Trophoblast cell (in vitro differentiated cells and primary cell): ENCODE data around the gene ZNF226.

Experiments
- DNase-seq, 2 donors: peaks; one replicate each; pipeline ENCODE4 v3.0.0-alpha.2; 2016
- H2AFZ ChIP-seq: 2 replicates; pipeline ENCODE4 v1.6.1; 2013; ENCODE audit warnings: low read length, moderate library complexity, mild to moderate bottlenecking; ENCODE audit not compliant: insufficient read depth, poor library complexity
- H2AK5ac ChIP-seq: 2 replicates; pipeline ENCODE4 v1.6.1; 2013; ENCODE audit warnings: mild to moderate bottlenecking, low read length
- H2BK120ac ChIP-seq: 2 replicates; pipeline ENCODE4 v1.6.1; 2013; ENCODE audit warnings: low read length, mild to moderate bottlenecking, moderate library complexity; ENCODE audit not compliant: insufficient read depth, poor library complexity
- H2BK12ac ChIP-seq: 2 replicates; pipeline ENCODE4 v1.6.1; 2013; ENCODE audit warnings: mild to moderate bottlenecking, low read length, moderate library complexity
- H2BK5ac ChIP-seq: 2 replicates; pipeline ENCODE4 v1.6.1; 2013; ENCODE audit warnings: low read length, low read depth, moderate library complexity, mild to moderate bottlenecking; ENCODE audit not compliant: poor library complexity
- H3K14ac ChIP-seq: 2 replicates; pipeline ENCODE4 v1.6.1; 2013; ENCODE audit warnings: mild to moderate bottlenecking, low read length
- H3K18ac ChIP-seq: 2 replicates; pipeline ENCODE4 v1.6.1; 2013; ENCODE audit warnings: mild to moderate bottlenecking, low read length
- H3K23ac ChIP-seq: 2 replicates; pipeline ENCODE4 v1.6.1; 2013; ENCODE audit warnings: low read length
- H3K27ac ChIP-seq: 2 replicates; pipeline ENCODE4 v1.5.1; 2013; ENCODE audit warnings: low read depth, mild to moderate bottlenecking, inconsistent platforms, low read length, moderate library complexity
- H3K27me3 ChIP-seq: 2 replicates; pipeline ENCODE4 v1.6.1; 2013; ENCODE audit warnings: inconsistent platforms, mild to moderate bottlenecking, low read length, moderate library complexity; ENCODE audit not compliant: insufficient read depth
- H3K36me3 ChIP-seq, 2 experiments: 1 replicate in 1 of 2; 2 replicates in 1 of 2; pipeline ENCODE4 v1.6.1; 2013; ENCODE audit warnings: low read length in 2 of 2, mild to moderate bottlenecking in 2 of 2, moderate library complexity in 1 of 2; ENCODE audit not compliant: insufficient read depth in 2 of 2, control insufficient read depth in 1 of 2
- H3K4ac ChIP-seq: 2 replicates; pipeline ENCODE4 v1.6.1; 2013; ENCODE audit warnings: low read depth, mild to moderate bottlenecking, low read length, moderate library complexity
- H3K4me1 ChIP-seq, 2 experiments: 1 replicate in 1 of 2; 2 replicates in 1 of 2; pipeline ENCODE4 v1.6.1; 2013; ENCODE audit warnings: low read length in 2 of 2, mild to moderate bottlenecking in 2 of 2, moderate library complexity in 1 of 2; ENCODE audit not compliant: insufficient read depth in 2 of 2, control insufficient read depth in 1 of 2
- H3K4me2 ChIP-seq: 2 replicates; pipeline ENCODE4 v1.6.1; 2013; ENCODE audit warnings: inconsistent platforms, mild to moderate bottlenecking, low read length, moderate library complexity
- H3K4me3 ChIP-seq: 2 replicates; pipeline ENCODE4 v1.5.1; 2013; ENCODE audit warnings: mild to moderate bottlenecking, low read depth, low read length, inconsistent platforms
- H3K79me1 ChIP-seq: one replicate; pipeline ENCODE4 v1.6.1; 2013; ENCODE audit warnings: low read length
- H3K79me2 ChIP-seq: 2 replicates; pipeline ENCODE4 v1.6.1; 2013; ENCODE audit warnings: low read length, mild to moderate bottlenecking; ENCODE audit not compliant: control insufficient read depth, insufficient read depth, poor library complexity
- H3K9ac ChIP-seq: 2 replicates; pipeline ENCODE4 v1.6.1; 2013; ENCODE audit warnings: mild to moderate bottlenecking, low read length
- H3K9me3 ChIP-seq: 2 replicates; pipeline ENCODE4 v1.6.1; 2013; ENCODE audit warnings: low read depth, mild to moderate bottlenecking, control low read depth, inconsistent platforms, low read length; ENCODE audit not compliant: insufficient read depth
- H4K12ac ChIP-seq: 2 replicates; pipeline ENCODE4 v1.6.1; 2013; ENCODE audit warnings: low read depth, mild to moderate bottlenecking, low read length, moderate library complexity
- H4K8ac ChIP-seq: 2 replicates; pipeline ENCODE4 v1.6.1; 2013; ENCODE audit warnings: low read depth, mild to moderate bottlenecking, low read length, moderate library complexity
- H4K91ac ChIP-seq: one replicate; pipeline ENCODE4 v1.6.1; 2013; ENCODE audit warnings: low read depth, mild to moderate bottlenecking, low read length, moderate library complexity
- WGBS: extraction: QIAGEN DNeasy Blood & Tissue Kit; methylation state at CpG from one replicate; pipeline ENCODE4 v1.1.7; 2013; ENCODE audit warnings: missing lambda C conversion rate; ENCODE audit not compliant: insufficient read length, insufficient coverage; ENCODE audit errors: extremely low coverage; 5-methylcytosine and 5-hydroxymethylcytosine counted together

Gene ZNF226

DNA sequence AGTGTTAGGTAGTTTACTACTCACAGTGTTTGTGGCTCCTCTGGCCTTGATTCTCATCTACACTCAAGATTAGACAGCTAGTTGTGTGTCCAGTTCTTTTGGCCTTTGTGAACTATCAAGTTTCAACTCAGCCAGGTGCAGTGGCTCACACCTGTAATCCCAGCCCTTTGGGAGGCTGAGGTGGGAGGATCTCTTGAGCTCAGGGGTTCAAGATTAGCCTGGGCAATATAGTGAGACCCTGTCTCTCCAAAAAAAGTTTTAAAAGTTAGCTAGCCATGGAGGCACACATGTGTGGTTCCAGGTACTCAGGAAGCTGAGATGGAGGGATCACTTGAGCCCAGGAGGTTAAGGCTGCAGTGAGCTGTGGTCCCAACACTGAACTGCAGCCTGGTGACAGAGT is 16.1 kb downstream of the ZNF226 start:
- no peaks in the 10 kb centered on the region for H3K27me3 ChIP-seq
- H2AFZ ChIP-seq, result no peak overlapping the region
- peaks cover 2 to 14% of the 10 kb centered on the region in 2 experiments for H3K36me3 ChIP-seq
- no peak overlapping the region for H3K4me3 ChIP-seq
- no peaks in the 10 kb centered on the region for H3K79me2 ChIP-seq
- no peak overlapping the region for H4K91ac ChIP-seq
- no peak overlapping the region for H3K14ac ChIP-seq
- H4K12ac ChIP-seq, result no peak overlapping the region
- H3K79me1 ChIP-seq, result no peaks in the 10 kb centered on the region
- H3K23ac ChIP-seq, result no peak overlapping the region
- H2AK5ac ChIP-seq, result no peak overlapping the region
- no peak overlapping the region for H3K4ac ChIP-seq
- H2BK5ac ChIP-seq, result no peak overlapping the region
- H2BK12ac ChIP-seq, result no peak overlapping the region
- no peak overlapping the region for H3K18ac ChIP-seq
- no peak for DNase-seq
- no peak overlapping the region for H3K9ac ChIP-seq
- H3K9me3 ChIP-seq, result peaks cover 5% of the 10 kb centered on the region
- H2BK120ac ChIP-seq, result no peak overlapping the region
- H3K27ac ChIP-seq, result no peak overlapping the region
- H3K4me1 ChIP-seq, result no peaks in the 10 kb centered on the region
- H4K8ac ChIP-seq, result no peak overlapping the region
- no peak overlapping the region for H3K4me2 ChIP-seq

DNA sequence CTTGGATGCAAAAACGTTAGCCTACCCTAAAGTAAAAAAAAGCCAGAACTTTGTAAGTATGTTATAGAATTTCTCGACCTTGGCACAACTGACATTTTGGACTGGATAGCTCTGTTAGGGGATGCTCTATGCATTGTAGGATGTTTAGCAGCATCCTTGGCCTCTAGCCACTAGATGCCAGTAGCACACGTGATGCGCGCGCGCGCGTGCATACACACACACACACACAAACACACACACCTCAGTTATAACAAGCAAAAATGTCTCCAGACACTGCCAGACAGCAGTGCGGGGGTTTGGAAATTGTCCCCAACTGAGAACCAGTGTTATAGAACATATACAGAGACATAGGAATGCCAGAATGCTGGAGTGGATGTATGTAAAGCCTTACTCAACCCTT is 17.2 kb downstream of the ZNF226 start:
- no peak overlapping the region for H4K8ac ChIP-seq
- no peak overlapping the region for H3K4me3 ChIP-seq
- no peak overlapping the region for H3K4me2 ChIP-seq
- no peaks in the 10 kb centered on the region for H3K79me1 ChIP-seq
- no peak overlapping the region for H2AFZ ChIP-seq
- no peak overlapping the region for H2BK120ac ChIP-seq
- WGBS, result no CpG with 5 or more reads among the region's 10 CpGs
- H3K14ac ChIP-seq, result no peak overlapping the region
- no peak overlapping the region for H2BK5ac ChIP-seq
- H2AK5ac ChIP-seq, result no peak overlapping the region
- H3K27ac ChIP-seq, result no peak overlapping the region
- DNase-seq, result no peak
- H3K36me3 ChIP-seq, result peaks cover 0 to 2% of the 10 kb centered on the region in 2 experiments
- H4K91ac ChIP-seq, result no peak overlapping the region
- H3K27me3 ChIP-seq, result no peaks in the 10 kb centered on the region
- no peaks in the 10 kb centered on the region for H3K4me1 ChIP-seq
- no peak overlapping the region for H2BK12ac ChIP-seq
- no peak overlapping the region for H3K18ac ChIP-seq
- no peak overlapping the region for H4K12ac ChIP-seq
- H3K9ac ChIP-seq, result no peak overlapping the region
- peaks cover 5% of the 10 kb centered on the region for H3K9me3 ChIP-seq
- no peak overlapping the region for H3K23ac ChIP-seq
- H3K4ac ChIP-seq, result no peak overlapping the region
- no peaks in the 10 kb centered on the region for H3K79me2 ChIP-seq

DNA sequence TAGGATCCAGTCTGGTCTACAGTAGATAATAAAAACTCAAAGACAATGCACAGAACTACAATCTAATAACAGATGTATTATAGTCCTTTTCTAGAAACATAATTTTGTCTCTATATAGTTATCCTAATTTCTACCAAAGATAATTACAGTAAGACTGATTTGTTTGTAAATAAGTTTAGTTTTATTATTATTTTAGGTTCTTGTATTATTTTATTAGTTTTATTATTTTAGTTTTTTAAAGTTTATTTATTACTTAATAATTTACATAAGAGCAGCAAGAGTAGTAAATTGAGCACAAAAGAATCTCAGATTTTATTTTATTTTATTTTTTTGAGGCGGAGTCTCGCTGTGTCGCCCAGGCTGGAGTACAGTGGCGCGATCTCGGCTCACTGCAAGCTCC is 25.1 kb downstream of the ZNF226 start:
- Histone ChIP-seq H3K14ac (no peak overlapping the region), H3K79me2 (no peaks in the 10 kb centered on the region), H2AFZ (no peak overlapping the region), H3K4me1 (no peaks in the 10 kb centered on the region), H2AK5ac (no peak overlapping the region), H2BK12ac (no peak overlapping the region), H3K18ac (no peak overlapping the region), H3K79me1 (no peaks in the 10 kb centered on the region), H3K27ac (no peak overlapping the region), H2BK120ac (no peak overlapping the region), H3K4me3 (no peak overlapping the region), H3K4me2 (no peak overlapping the region), H2BK5ac (no peak overlapping the region), H4K91ac (no peak overlapping the region), H4K12ac (no peak overlapping the region), H3K36me3 (no peaks in the 10 kb centered on the region), H3K23ac (no peak overlapping the region), H3K9ac (no peak overlapping the region), H3K9me3 (no peaks in the 10 kb centered on the region), H4K8ac (no peak overlapping the region), H3K27me3 (no peaks in the 10 kb centered on the region), H3K4ac (no peak overlapping the region)
- WGBS, result no CpG with 5 or more reads among the region's 6 CpGs
- no peak for DNase-seq

DNA sequence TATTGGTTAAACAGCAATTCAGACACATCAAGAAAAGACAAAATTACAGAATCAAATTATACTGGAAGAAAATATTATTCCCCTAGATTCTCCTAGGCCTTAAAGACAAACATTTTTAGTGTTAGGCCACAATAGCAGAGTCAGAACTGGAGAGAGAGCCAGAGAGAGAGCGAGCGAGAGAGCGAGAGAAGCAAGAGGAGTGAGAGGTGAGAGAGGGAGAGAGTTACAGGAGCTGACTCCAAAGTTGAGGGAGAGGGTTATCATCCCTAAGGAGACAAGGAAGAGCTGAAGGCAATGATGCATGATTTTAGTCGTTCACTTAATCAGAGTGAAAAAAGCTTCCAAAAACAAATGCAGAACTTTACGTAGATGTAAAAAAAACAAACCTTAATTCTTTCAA is 27.2 kb downstream of the ZNF226 start:
- Histone ChIP-seq H3K36me3 (no peaks in the 10 kb centered on the region), H4K91ac (no peak overlapping the region), H2BK120ac (no peak overlapping the region), H3K23ac (no peak overlapping the region), H3K14ac (no peak overlapping the region), H4K12ac (no peak overlapping the region), H3K18ac (no peak overlapping the region), H3K9me3 (no peaks in the 10 kb centered on the region), H3K4me2 (no peak overlapping the region), H3K27me3 (no peaks in the 10 kb centered on the region), H3K79me1 (no peaks in the 10 kb centered on the region), H3K4me3 (no peak overlapping the region), H4K8ac (no peak overlapping the region), H3K4ac (no peak overlapping the region), H2BK12ac (no peak overlapping the region), H2BK5ac (no peak overlapping the region), H3K4me1 (no peaks in the 10 kb centered on the region), H3K9ac (no peak overlapping the region), H3K79me2 (no peaks in the 10 kb centered on the region), H2AK5ac (no peak overlapping the region), H3K27ac (no peak overlapping the region), H2AFZ (no peak overlapping the region)
- DNase-seq, result no peak
- no CpG with 5 or more reads among the region's 5 CpGs for WGBS

DNA sequence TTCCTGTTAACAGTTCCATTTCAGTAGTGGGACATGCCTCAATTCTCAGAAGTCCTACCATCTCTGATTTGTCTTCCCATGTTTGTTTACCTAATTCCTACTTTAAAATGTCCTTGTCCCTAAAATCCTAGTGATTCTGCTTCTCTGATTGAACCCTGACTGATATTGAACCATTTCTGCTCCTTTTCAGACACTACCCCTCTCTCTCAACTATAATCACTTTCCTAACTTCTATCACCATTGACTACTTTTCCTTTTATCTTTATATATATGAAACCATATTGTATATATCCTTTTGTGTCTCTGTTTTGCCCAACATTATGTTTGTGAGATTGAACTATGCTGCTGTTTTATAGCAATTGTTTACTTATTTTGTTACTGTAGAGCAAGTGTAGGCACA is 31.9 kb downstream of the ZNF226 start:
- Histone ChIP-seq H2AFZ (no peak overlapping the region), H3K36me3 (no peaks in the 10 kb centered on the region), H3K4me1 (no peaks in the 10 kb centered on the region)

More for the DNA sequence above, 31.9 kb downstream of the ZNF226 start:
- no peaks in the 10 kb centered on the region for H3K79me1 ChIP-seq
- no peaks in the 10 kb centered on the region for H3K79me2 ChIP-seq
- H3K4me2 ChIP-seq, result no peak overlapping the region
- H3K4me3 ChIP-seq, result no peak overlapping the region
- no peak overlapping the region for H3K27ac ChIP-seq
- no peak overlapping the region for H2BK120ac ChIP-seq
- no peak overlapping the region for H2AK5ac ChIP-seq
- H3K4ac ChIP-seq, result no peak overlapping the region
- no peak overlapping the region for H3K9ac ChIP-seq
- DNase-seq, result no peak
- H4K12ac ChIP-seq, result no peak overlapping the region
- H3K9me3 ChIP-seq, result no peaks in the 10 kb centered on the region
- H2BK12ac ChIP-seq, result no peak overlapping the region
- H3K27me3 ChIP-seq, result no peaks in the 10 kb centered on the region
- no peak overlapping the region for H2BK5ac ChIP-seq
- no peak overlapping the region for H3K23ac ChIP-seq
- H4K91ac ChIP-seq, result no peak overlapping the region
- no peak overlapping the region for H4K8ac ChIP-seq
- no peak overlapping the region for H3K14ac ChIP-seq
- H3K18ac ChIP-seq, result no peak overlapping the region
